ENCODE measurements around the gene ANO10. TPM values are rescaled to one million over a fixed set of nuclear protein-coding genes. Genes with fewer than 3 reads are reported as not detected.

Gene ANO10
- total and polyA plus RNA-seq, 2 of the 8 experiments (the other 6 are each of a cell fraction or from before 2014, with no cell fraction given) = 38.0 to 53.2 TPM

- Histone ChIP-seq H4K8ac (ENCODE audit: extremely low read depth, insufficient read depth, low read length) (no peak overlapping the region), H3K9ac (replicated peaks in 1 of 4; ENCODE audit: extremely low read depth in 1 of 4, low read depth in 3 of 4, low read length in 3 of 4) (no peak overlapping the region), H4K91ac (replicated peaks; ENCODE audit: insufficient read length, low read length) (no peak overlapping the region), H3K4me1 (replicated peaks in 1 of 4; ENCODE audit: control insufficient read depth in 3 of 4, insufficient read depth in 4 of 4, low read length in 3 of 4) (peaks cover 3 to 7% (median 4%) of the 10 kb centered on the region in 4 experiments; a peak in 6 of 7 replicates), H3K56ac (replicated peaks; ENCODE audit: insufficient read length, low read depth, low read length) (no peak overlapping the region), H3K27ac (ENCODE audit: low read depth, low read length) (no peak overlapping the region), H3K4me2 (ENCODE audit: insufficient read depth in 1 of 2, low read depth in 2 of 2, low read length in 2 of 2) (no peak overlapping the region), H2BK20ac (ENCODE audit: low read length) (no peak overlapping the region), H2AK5ac (ENCODE audit: low read depth, low read length) (no peak overlapping the region), H3K9me3 (ENCODE audit: insufficient read depth in 2 of 2, low read depth in 1 of 2, low read length in 1 of 2) (no peaks in the 10 kb centered on the region), H4K5ac (ENCODE audit: insufficient read length, low read depth, low read length) (no peak overlapping the region), H3K23ac (ENCODE audit: insufficient read length) (no peak overlapping the region), H3K27me3 (replicated peaks in 1 of 4; ENCODE audit: control insufficient read depth in 3 of 4, extremely low read depth in 1 of 4, insufficient read depth in 3 of 4, low read length in 3 of 4) (no peaks in the 10 kb centered on the region), H3K79me2 (ENCODE audit: control insufficient read depth in 1 of 2, insufficient read depth in 2 of 2, low read length in 2 of 2) (no peaks in the 10 kb centered on the region), H2BK5ac (ENCODE audit: low read depth, low read length) (no peak overlapping the region), H2BK120ac (replicated peaks; ENCODE audit: low read depth, low read length) (no peak overlapping the region), H4K20me1 (replicated peaks in 1 of 2; ENCODE audit: control insufficient read depth in 1 of 2, insufficient read depth in 2 of 2, low read length in 2 of 2) (no peaks in the 10 kb centered on the region), H3K18ac (ENCODE audit: extremely low read depth, low read length) (no peak overlapping the region), H3K14ac (ENCODE audit: insufficient read length) (no peak overlapping the region), H2BK15ac (ENCODE audit: low read length) (no peak overlapping the region), H3K4me3 (ENCODE audit: extremely low read depth in 1 of 4, insufficient read depth in 2 of 4, low read depth in 3 of 4, low read length in 4 of 4) (no peak overlapping the region), H3K23me2 (ENCODE audit: low read depth, low read length) (peaks cover 4% of the 10 kb centered on the region; the same call in 1 of the 2 replicates), H3K4ac (replicated peaks; ENCODE audit: insufficient read length, low read depth, low read length) (no peak overlapping the region), H3K79me1 (ENCODE audit: low read depth, low read length) (no peaks in the 10 kb centered on the region), H2BK12ac (ENCODE audit: low read depth, low read length) (no peak overlapping the region), H3K36me3 (ENCODE audit: control insufficient read depth in 2 of 4, insufficient read depth in 4 of 4, low read length in 3 of 4) (peaks cover 0 to 5% (median 0%) of the 10 kb centered on the region in 4 experiments; a peak in 1 of 8 replicates), H2AFZ (ENCODE audit: low read length) (no peak overlapping the region)
- CTCF ChIA-PET (ENCODE audit: partially characterized antibody) = interaction anchor here (1.2 to 2.4 kb wide), 3 partner anchors 10 to 16 kb away, joined by 4 to 10 read pairs (median 6); no protein-coding TSS in a partner anchor
- POLR2A ChIA-PET (ENCODE audit: partially characterized antibody) = no interaction called here
- DNase-seq (ENCODE audit: low read depth in 1 of 2, low spot score in 2 of 2) (no peak), FAIRE-seq (no peak)
- WGBS, 2 experiments (ENCODE audit: extremely low coverage in 1 of 2, insufficient coverage in 1 of 2, insufficient read length in 1 of 2, insufficient replicate concordance in 2 of 2, low coverage in 1 of 2, low lambda C conversion rate in 2 of 2, missing lambda C conversion rate in 1 of 2) = 82% methylated on average over 5 of the region's 5 CpGs; no CpG with 5 or more reads in 1 of the 2 experiments
- TF ChIP-seq ATF3 (IDR thresholded peaks at IDR 0.05; ENCODE audit: insufficient read depth, low read depth, low read length) (no peak), CBX8 (IDR thresholded peaks at IDR 0.05; ENCODE audit: borderline replicate concordance, low read depth, low read length) (no peak), SIN3A (conservative IDR thresholded peaks at IDR 0.05 in 1 of 2, IDR thresholded peaks at IDR 0.05 in 1 of 2; ENCODE audit: low read depth in 1 of 2, low read length in 2 of 2) (no peak), CHD2 (IDR thresholded peaks at IDR 0.05; ENCODE audit: low read length) (no peak), RBBP5 (IDR thresholded peaks at IDR 0.05; ENCODE audit: borderline replicate concordance, low read depth, low read length) (no peak), ASH2L (IDR thresholded peaks at IDR 0.05; ENCODE audit: low read length) (no peak), HDAC2 (IDR thresholded peaks at IDR 0.05; ENCODE audit: borderline replicate concordance in 1 of 2, low read depth in 2 of 2, low read length in 2 of 2) (no peak), USF2 (IDR thresholded peaks at IDR 0.05; ENCODE audit: low read length) (no peak), KDM5A (IDR thresholded peaks at IDR 0.05; ENCODE audit: low read length) (no peak), YY1 (IDR thresholded peaks at IDR 0.05; ENCODE audit: low read depth, low read length) (no peak), SP1 (IDR thresholded peaks at IDR 0.05; ENCODE audit: low read depth, low read length) (no peak), JUND (IDR thresholded peaks at IDR 0.05; ENCODE audit: low read length) (no peak)
Observed at GRCh38 chr3:43388175-43388574, 233.6 kb downstream of the ANO10 start.

Data from H1 (cell line).